NOMO-1 treated with dmso at 0.1 percent for 144 hours (cell line): ENCODE data around the gene ALG1.
A peak's percentile ranks its signal among the peaks of the same experiment; 100 is the strongest.
"Not testable (repeated sequence)": the region's sequence is repeated elsewhere in the genome, so short reads cannot be mapped to it uniquely, and the experiment has no call there.

Source experiments
- DNase-seq: peaks from one replicate; lab custom pipeline; 2025; ENCODE audit not compliant: unreplicated experiment; lab: John Stamatoyannopoulos, UW

The ALG1 gene

DNA sequence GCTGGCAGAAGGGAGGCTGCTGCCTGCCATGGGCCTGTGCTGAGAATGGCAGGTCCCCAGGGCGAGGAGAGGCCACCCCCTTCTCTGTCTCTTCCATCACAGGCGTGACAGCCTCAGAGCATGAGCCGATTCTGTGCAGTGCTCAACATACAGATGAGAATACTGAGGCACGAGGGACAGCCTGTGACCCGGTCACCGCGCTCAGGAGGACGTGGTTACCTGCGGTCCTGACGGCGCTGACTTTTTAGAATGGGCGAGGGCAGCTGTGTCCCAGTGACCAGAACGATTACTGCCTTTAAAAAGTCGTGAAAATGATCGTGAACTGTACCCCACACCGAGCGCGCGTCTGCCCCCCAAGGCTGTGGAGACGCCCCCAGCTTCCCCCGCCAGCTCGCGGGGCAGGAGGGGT lies 25.4 kb downstream of the ALG1 start:
- DNase-seq: not testable (repeated sequence)

- DNase-seq: peak; percentile 98
These were observed 26.0 kb downstream of the ALG1 start, which contains the start of gene EEF2KMT for GRCh38 chr16:5097470-5098220. TSS of gene EEF2KMT (minus strand) at chr16:5097795. CDS start at chr16:5097739, 56 bp downstream.

DNA sequence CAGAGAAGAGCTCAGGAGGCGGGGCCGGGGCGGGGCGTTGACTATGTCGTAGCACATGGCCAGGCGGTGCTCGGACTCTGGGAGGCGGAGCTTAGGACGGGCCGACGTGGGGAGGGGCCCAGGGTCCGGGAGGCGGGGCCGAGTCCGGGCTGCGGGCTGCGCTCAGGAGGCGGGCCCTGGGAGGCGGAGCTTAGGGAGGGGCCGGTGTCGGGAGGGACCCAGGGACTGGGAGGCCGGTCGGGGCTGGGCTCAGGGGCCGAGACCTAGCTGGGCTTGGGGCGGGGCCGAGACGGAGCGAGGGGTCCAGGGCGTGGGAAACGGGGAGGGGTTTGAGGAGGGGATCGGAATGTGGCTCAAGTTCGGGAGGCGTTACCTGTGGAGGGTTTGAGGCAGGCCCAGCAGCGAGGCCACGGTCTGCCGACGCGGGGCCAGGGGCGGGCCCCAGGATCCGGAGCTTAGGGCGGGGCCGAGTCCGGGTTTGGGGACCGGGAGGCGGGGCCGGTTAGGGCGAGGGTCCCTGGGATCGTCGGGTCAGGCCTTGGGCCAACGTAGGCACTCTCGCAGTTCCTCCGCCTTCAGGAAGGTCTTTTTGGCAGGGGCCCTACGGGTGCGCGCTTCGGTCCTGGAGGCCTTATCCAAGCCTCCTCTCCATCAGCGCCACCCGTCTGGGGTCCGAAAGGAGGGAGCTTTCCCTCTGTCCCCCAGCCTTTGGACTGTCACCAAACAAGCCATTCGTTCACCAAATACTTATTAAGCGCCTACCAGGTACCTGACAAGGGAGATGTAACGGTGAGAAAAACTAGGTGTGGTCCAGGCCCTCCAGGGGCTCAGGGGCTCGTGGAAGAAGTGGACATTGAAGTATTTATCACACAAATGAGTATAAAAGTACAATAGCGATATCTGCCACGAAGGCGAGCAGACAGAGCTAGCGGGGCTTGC lies 26.8 kb downstream of the ALG1 start:
- not testable (repeated sequence) for DNase-seq

- DNase-seq: not testable (repeated sequence)
These were observed 27.5 kb downstream of the ALG1 start for GRCh38 chr16:5099174-5099573.

GRCh38 chr16:5103296-5104032 lies 31.8 kb downstream of the ALG1 start:
- not testable (repeated sequence) for DNase-seq

DNA sequence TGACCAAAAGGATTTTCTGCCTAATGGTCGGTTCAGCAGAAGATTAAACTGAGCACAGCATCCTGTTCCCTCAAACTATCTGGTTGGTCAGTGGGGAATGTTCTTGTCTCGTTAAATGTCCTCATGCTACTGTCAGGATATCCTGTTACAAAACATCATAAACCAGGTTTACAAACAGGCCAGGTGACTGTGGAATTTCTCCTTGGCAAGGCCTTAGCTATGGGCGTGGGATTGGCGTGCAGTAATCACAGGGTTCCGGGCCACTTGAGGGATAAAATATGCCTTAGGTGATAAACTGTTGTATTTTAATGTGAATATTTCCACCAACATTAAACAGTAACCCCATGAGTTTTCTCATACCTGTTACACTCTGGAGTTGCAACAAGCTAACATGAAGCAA lies 33.4 kb downstream of the ALG1 start:
- DNase-seq: not testable (repeated sequence)

- DNase-seq: no peak
These were observed 37.0 kb downstream of the ALG1 start for GRCh38 chr16:5108505-5109158.

DNA sequence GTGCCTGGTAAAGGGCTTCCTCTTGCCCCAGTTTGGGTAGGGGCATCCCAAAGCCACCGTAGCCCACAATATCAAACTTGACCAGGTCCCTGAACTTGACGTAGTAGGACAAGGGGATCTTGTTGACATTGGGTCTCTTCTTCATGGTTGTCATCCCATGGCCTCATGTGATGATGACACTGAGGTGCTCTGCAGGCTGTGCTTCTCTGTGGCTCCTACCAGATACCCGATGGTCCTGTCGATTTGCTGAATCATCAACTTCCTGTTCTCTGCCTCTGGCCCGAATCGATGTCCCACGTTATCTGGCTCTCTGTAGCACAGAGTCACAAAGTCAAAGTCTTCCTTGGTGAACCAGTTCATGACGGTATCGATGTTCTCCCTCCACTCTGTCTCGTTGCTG lies 39.3 kb downstream of the ALG1 start:
- DNase-seq: not testable (repeated sequence)

GRCh38 chr16:5116780-5117295 lies 45.2 kb downstream of the ALG1 start:
- not testable (repeated sequence) for DNase-seq

GRCh38 chr16:5117300-5118087 lies 45.9 kb downstream of the ALG1 start:
- DNase-seq: not testable (repeated sequence)

GRCh38 chr16:5131467-5132004 lies 59.9 kb downstream of the ALG1 start:
- not testable (repeated sequence) for DNase-seq

DNA sequence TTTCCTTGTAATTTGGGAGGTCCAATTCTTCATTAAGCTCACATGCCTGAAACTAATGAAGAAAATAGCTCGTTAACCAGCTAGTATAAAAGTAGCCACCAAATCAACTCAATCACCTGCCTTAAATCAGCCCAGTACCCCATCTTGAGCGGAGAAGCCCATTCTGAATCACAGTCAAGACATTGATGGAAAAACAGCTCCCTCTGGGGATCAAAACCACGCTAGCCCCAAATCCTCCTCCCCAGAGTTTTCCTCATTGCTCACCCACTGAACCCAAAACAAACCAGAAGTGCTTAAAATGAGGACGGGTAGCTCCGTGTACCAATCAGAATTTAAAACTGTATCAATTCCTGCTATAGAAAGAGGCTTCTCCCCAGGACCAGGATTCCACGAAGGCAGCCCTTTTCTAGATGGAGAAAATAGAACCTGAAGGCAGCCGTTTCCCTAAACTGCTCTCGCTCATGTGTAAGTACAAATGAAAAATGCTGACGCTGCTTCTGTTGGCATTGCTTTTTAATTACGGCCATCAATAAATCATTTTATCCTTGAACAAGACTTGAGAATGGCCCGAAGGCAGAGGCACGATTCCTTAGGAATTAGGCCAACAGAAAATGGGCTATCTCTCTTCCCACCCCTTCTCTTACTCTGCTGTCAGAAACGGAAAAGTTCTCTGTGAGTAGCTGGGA lies 61.4 kb downstream of the ALG1 start:
- DNase-seq: not testable (repeated sequence)

- DNase-seq: not testable (repeated sequence)
These were observed 63.3 kb downstream of the ALG1 start for GRCh38 chr16:5134739-5135452.
